GM19023 (cell line): ENCODE results near the gene DNAJC17.

ENCODE experiments used
- ATAC-seq: cut with Tn5 transposase; IDR thresholded peaks from one replicate; pipeline ENCODE4 v1.9.1; 2021; ENCODE audit warnings: mild to moderate bottlenecking, moderate library complexity; ENCODE audit not compliant: unreplicated experiment

The DNAJC17 gene

DNA sequence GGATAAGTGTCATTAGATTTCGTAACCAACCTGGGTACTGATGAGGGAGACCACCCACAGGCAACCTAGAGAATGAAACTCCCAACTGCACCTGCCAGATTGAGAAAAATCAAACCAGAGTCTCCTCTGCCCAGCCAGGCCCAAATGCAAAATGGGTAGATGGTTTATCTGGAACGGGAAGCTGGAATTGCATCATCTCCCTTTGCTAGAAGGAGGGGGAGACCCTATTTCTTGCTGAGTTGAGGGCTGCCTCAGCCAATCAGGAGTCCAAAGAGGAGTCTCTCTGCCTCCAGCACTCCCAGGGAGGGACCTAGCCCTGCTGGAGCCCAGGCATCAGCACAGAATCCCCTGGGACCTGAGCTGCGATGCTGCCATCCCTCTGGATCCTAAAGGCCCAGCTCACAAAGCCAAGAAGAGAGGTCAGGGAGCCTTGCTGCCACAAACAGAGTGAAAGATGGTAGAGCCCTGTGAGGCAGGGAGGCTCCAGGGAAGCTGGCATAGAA is 60.3 kb downstream of the DNAJC17 start:
- ATAC-seq: no peak

DNA sequence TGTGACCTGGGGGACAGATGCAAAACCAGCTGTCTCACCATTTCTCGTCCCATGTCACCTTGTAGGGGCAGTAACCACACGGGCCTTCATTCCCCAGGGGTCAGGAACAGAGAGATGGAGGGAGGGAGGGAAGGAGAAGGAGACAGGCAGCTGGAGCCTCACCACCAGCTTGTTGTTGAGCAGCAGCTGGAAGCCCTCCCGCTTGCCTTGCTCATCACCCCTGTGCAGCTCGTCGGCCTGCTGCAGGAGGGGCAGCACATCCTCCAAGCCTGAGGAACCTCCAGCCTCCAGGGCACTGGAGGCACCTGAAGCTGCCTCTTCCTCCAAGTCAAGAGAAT is 62.5 kb downstream of the DNAJC17 start:
- ATAC-seq: no peak

DNA sequence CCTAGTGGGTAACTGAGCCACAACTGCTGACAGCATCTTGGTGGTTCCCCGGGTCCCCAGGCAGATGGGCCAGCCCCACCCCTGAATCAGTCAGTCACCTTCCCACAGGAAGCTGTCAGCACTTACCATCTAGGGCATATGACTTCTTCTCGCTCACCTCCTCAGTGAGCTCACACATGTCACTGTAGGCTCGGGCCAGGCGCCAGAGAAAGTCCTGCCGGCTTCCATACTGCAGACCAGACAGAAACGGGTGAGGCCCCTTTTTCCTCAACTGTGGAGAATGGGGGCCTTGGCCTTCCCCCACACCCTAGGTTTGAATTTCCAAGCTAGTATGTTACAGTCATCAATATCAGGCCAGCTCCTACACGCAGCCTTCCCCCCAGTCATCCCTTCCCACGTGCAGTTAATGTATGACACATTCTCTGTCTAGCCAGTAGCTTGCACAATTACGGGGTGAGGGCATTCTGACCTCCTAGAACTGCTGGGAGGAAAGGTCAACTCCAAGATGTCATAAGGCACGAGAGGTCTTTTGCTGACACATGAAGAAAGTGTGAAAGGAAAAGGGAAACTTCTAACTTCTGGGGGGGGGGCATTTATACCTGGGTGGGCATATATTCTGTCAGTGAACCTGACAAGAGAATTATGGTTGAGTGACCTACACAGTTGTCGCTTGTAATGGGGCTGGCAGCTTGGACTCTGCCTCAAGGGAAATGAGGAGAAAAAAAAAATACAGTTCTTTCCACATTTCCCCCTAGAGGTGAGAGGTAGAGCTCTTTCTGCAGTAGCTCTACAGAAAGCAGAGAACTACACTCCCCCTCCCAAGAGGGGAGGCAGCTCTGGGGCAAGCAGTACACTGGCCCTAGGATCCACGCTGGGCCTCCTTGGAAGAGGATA is 63.1 kb downstream of the DNAJC17 start:
- ATAC-seq: no peak

DNA sequence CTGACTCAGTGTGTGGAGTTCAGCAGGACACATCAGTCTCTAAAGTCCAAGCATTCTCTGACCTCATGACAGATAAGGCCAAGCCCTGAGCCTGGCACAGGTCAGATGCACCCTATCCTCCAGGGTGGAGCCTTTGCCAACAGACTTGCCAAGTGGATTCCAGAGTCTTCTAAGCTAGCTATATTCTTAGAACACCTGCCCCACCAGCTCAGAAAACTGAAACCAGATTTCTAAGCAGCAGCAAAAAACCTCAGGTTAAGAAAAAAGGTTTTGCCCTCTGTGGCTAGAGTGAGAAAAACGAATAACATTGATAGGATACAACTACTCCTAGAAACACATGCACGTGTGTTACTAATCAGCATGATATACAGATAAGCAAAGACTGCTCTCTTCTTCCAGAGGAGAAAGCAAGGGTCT is 63.8 kb downstream of the DNAJC17 start:
- no peak for ATAC-seq

DNA sequence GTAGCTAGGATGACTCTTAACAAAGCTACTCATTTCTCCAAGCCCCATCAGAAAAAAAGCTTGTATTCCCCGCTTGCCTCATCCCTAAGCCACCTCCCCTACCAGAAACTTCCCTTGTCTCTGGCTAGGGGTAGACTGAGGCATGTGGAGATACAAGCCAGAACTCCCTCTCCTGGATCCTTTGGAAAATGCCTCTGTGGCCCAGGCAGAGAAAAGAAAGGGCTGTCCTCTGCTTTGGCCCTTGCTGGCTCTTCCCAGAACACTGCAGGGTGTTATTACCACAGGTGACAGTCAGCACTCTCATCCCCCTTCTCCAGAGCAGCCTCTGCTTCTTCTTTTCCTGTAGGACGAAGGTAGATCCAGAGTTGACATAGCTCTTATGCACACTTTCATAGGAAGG is 67.4 kb downstream of the DNAJC17 start:
- no peak for ATAC-seq

DNA sequence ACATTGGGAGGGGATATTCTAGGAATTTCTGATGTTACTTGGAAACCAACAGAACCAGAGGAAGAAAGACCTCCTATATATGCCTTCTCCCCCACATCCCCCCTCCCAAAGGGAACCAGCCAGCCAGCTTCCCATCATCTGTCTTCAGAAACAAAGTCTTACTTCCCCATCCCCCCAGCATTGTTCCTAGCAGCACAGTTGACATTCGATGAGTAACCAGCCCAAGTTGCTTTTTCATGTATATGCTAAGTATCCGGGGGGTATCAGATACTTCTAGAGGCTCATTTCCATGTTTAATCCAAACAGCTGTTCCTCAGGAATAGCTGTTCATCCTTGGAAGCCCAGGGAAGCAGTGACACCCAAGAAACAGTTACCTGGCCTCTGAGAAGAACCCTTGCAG is 68.2 kb downstream of the DNAJC17 start:
- no peak for ATAC-seq

DNA sequence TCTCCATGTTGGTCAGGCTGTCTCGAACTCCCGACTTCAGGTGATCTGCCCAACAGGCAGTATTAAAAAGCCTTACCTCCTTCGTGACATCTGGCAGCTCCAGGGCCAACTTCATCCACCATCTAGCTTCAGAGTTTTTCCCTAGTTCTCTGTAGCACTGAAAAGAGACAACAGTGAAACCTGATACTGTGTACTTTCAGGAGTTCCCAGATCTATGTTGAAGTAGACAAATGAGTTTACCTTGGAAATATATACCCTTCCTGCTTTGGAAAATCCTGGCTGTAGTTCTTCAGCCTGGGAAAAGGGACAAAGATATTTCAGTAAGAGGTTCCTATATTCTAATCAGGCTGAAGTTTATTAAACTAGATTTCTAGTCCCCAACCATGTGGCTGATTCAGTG is 70.2 kb downstream of the DNAJC17 start:
- no peak for ATAC-seq

DNA sequence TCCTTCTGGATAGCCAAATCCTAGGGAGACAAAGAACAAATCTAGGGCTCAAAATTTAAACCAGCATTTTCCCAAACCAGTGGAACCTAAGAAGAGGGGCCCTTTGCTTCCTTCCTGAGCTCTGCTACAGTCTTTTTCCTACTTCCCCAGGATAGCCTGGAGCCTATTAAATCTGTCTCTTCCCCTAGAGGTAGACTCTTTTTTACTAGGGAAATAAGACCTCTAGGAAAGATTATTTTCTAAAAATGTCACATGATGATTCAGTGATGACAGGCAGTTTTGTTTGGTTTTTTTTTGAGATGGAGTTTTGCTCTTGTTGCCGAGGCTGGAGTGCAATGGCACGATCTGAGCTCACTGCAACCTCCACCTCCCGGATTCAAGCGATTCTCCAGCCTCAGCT is 70.7 kb downstream of the DNAJC17 start:
- ATAC-seq: no peak

DNA sequence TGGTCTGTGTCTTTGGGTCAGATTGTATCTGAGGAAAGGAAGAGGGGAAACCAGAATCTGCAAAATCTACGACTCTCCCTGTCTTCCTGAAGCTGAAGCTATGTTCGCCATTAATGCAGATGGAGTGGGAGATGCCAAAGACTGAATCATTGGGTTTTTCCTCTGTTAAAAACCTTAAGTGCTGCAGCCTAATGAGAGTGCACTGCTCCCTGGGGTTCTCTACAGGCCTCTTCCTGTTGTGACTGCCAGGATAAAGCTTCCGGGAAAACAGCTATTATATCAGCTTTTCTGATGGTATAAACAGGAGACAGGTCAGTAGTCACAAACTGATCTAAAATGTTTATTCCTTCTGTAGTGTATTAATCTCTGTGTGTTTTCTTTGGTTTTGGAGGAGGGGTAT is 76.2 kb downstream of the DNAJC17 start:
- no peak for ATAC-seq

DNA sequence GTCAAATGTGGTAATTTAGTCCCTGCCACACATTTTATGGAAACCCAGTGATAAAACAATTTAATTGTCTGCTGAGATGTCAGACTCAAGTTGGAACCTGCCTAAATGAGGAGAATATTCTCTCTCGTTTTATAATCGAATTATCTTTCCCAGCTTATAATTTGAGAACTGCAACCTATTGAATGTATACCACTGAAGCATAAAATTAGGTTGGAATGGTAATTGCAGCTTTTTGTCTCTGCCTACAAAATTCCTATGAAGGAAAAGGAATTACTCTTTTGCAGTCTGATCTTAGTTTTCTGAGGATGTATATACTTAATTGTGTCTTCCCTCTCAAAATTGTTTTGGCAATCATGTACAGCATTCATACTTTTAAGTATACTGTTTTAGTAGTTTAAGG is 83.4 kb downstream of the DNAJC17 start:
- no peak for ATAC-seq

DNA sequence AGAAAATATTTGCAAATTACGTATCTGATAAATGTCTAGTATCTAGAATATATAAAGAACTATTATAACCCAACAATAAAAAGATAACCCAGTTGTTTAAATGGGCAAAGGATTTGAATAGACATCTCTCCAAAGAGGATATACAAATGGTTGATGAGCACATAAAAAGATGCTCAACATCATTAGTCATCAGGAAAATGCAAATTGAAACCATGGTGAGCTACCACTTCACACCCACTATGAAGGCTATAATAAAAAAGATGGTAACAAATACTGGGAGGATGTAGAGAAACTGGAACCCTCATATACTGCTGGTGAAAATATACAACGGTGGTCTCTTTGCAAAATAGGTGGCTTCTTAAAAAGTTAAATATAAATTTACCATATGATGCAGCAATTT is 84.3 kb downstream of the DNAJC17 start:
- ATAC-seq: no peak

DNA sequence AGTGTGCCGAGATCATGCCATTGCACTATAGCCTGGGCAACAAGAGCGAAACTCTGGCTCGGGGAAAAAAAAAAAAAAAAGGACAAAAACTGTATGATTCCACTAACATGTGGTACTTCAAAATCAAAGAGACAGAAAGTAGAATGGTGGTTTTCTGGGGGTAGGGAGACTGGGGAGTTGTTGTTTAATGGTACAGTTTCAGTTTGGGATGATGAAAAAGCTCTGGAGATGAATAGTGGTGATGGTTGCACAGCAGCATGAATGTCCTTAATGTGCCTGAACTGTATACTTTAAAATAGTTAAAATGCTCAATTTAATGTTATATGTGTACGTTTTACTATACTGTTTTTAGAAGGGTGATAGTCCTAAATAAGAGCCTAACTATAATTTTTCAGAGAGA is 84.9 kb downstream of the DNAJC17 start:
- no peak for ATAC-seq

DNA sequence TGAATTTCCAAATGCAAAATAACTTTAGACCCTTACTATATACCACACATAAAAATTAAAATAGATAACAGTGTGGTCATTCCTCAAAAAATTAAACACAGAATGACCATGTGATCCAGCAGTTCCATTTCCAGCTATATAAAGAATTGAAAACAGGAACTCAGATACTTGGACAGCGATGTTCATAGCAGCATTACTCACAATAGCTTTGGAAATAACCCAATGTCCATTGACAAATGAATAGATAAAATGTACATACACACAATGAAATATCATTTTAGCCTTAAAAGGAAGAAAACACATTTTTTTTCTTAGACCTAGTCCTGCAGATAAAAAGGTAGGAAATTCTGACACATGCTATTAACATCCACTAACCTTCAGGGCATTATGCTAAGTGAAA is 85.6 kb downstream of the DNAJC17 start:
- ATAC-seq: no peak

DNA sequence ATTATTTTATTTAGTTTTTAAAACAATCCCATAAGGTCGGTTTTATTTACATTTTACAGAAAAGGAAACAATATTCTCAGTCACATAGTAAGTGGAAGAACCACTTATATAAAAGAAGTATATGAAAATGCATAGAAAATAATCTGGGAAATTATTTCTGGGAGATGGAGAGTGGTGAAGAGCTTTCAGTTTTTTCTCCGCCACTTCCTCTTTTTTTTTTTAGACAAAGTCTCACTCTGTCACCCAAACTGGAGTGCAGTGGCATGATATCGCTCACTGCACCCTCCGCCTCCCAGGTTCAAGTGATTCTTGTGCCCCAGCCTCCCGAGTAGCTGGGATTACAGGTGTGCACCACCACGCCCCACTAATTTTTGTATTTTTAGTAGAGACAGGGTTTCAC is 91.1 kb downstream of the DNAJC17 start:
- ATAC-seq: no peak
